Trophoblast cell (in vitro differentiated cells and primary cell): ENCODE measurements around the gene RECQL5.

Experiments used
- DNase-seq, 2 donors: peaks; one replicate each; pipeline ENCODE4 v3.0.0-alpha.2; 2016
- H2AFZ ChIP-seq: 2 replicates; pipeline ENCODE4 v1.6.1; 2013; ENCODE audit warnings: low read length, moderate library complexity, mild to moderate bottlenecking; ENCODE audit not compliant: insufficient read depth, poor library complexity
- H2AK5ac ChIP-seq: 2 replicates; pipeline ENCODE4 v1.6.1; 2013; ENCODE audit warnings: mild to moderate bottlenecking, low read length
- H2BK120ac ChIP-seq: 2 replicates; pipeline ENCODE4 v1.6.1; 2013; ENCODE audit warnings: low read length, mild to moderate bottlenecking, moderate library complexity; ENCODE audit not compliant: insufficient read depth, poor library complexity
- H2BK12ac ChIP-seq: 2 replicates; pipeline ENCODE4 v1.6.1; 2013; ENCODE audit warnings: mild to moderate bottlenecking, low read length, moderate library complexity
- H2BK5ac ChIP-seq: 2 replicates; pipeline ENCODE4 v1.6.1; 2013; ENCODE audit warnings: low read length, low read depth, moderate library complexity, mild to moderate bottlenecking; ENCODE audit not compliant: poor library complexity
- H3K14ac ChIP-seq: 2 replicates; pipeline ENCODE4 v1.6.1; 2013; ENCODE audit warnings: mild to moderate bottlenecking, low read length
- H3K18ac ChIP-seq: 2 replicates; pipeline ENCODE4 v1.6.1; 2013; ENCODE audit warnings: mild to moderate bottlenecking, low read length
- H3K23ac ChIP-seq: 2 replicates; pipeline ENCODE4 v1.6.1; 2013; ENCODE audit warnings: low read length
- H3K27ac ChIP-seq: 2 replicates; pipeline ENCODE4 v1.5.1; 2013; ENCODE audit warnings: low read depth, mild to moderate bottlenecking, inconsistent platforms, low read length, moderate library complexity
- H3K27me3 ChIP-seq: 2 replicates; pipeline ENCODE4 v1.6.1; 2013; ENCODE audit warnings: inconsistent platforms, mild to moderate bottlenecking, low read length, moderate library complexity; ENCODE audit not compliant: insufficient read depth
- H3K36me3 ChIP-seq, 2 experiments: 1 replicate in 1 of 2; 2 replicates in 1 of 2; pipeline ENCODE4 v1.6.1; 2013; ENCODE audit warnings: low read length in 2 of 2, mild to moderate bottlenecking in 2 of 2, moderate library complexity in 1 of 2; ENCODE audit not compliant: insufficient read depth in 2 of 2, control insufficient read depth in 1 of 2
- H3K4ac ChIP-seq: 2 replicates; pipeline ENCODE4 v1.6.1; 2013; ENCODE audit warnings: low read depth, mild to moderate bottlenecking, low read length, moderate library complexity
- H3K4me1 ChIP-seq, 2 experiments: 1 replicate in 1 of 2; 2 replicates in 1 of 2; pipeline ENCODE4 v1.6.1; 2013; ENCODE audit warnings: low read length in 2 of 2, mild to moderate bottlenecking in 2 of 2, moderate library complexity in 1 of 2; ENCODE audit not compliant: insufficient read depth in 2 of 2, control insufficient read depth in 1 of 2
- H3K4me2 ChIP-seq: 2 replicates; pipeline ENCODE4 v1.6.1; 2013; ENCODE audit warnings: inconsistent platforms, mild to moderate bottlenecking, low read length, moderate library complexity
- H3K4me3 ChIP-seq: 2 replicates; pipeline ENCODE4 v1.5.1; 2013; ENCODE audit warnings: mild to moderate bottlenecking, low read depth, low read length, inconsistent platforms
- H3K79me1 ChIP-seq: one replicate; pipeline ENCODE4 v1.6.1; 2013; ENCODE audit warnings: low read length
- H3K79me2 ChIP-seq: 2 replicates; pipeline ENCODE4 v1.6.1; 2013; ENCODE audit warnings: low read length, mild to moderate bottlenecking; ENCODE audit not compliant: control insufficient read depth, insufficient read depth, poor library complexity
- H3K9ac ChIP-seq: 2 replicates; pipeline ENCODE4 v1.6.1; 2013; ENCODE audit warnings: mild to moderate bottlenecking, low read length
- H3K9me3 ChIP-seq: 2 replicates; pipeline ENCODE4 v1.6.1; 2013; ENCODE audit warnings: low read depth, mild to moderate bottlenecking, control low read depth, inconsistent platforms, low read length; ENCODE audit not compliant: insufficient read depth
- H4K12ac ChIP-seq: 2 replicates; pipeline ENCODE4 v1.6.1; 2013; ENCODE audit warnings: low read depth, mild to moderate bottlenecking, low read length, moderate library complexity
- H4K8ac ChIP-seq: 2 replicates; pipeline ENCODE4 v1.6.1; 2013; ENCODE audit warnings: low read depth, mild to moderate bottlenecking, low read length, moderate library complexity
- H4K91ac ChIP-seq: one replicate; pipeline ENCODE4 v1.6.1; 2013; ENCODE audit warnings: low read depth, mild to moderate bottlenecking, low read length, moderate library complexity
- WGBS: extraction: QIAGEN DNeasy Blood & Tissue Kit; methylation state at CpG from one replicate; pipeline ENCODE4 v1.1.7; 2013; ENCODE audit warnings: missing lambda C conversion rate; ENCODE audit not compliant: insufficient read length, insufficient coverage; ENCODE audit errors: extremely low coverage; 5-methylcytosine and 5-hydroxymethylcytosine counted together

RECQL5 gene

DNA sequence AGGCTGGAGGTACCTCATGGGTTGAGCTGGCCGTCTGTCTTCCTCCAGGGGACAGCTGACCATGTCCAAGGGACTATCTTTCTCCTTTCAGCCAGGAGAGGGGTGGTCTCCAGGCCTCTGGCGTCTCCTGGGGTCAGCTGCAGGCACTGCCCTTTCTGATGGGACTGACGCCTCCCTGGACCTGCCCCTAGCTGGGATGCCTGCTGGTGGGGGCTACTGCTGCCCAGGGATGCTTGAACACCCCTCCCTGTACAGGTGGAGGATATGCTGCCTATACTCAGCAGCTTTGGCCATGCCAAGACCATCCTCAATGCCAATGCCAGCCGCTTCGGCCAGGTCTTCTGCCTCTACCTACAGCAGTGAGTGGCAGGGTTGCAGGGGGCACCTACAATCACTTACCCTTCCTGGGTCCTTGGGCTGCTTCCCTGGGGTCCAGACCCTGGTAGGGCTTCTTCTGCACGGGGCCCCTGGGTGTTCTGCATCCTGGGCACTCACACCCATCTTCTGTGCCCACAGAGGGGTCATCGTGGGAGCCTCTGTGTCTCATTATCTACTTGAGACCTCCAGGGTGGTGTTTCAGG is 75.1 kb downstream of the RECQL5 start:
- no peaks in the 10 kb centered on the region for H3K27me3 ChIP-seq
- peaks cover 4 to 9% of the 10 kb centered on the region in 2 experiments for H3K4me1 ChIP-seq
- H3K79me1 ChIP-seq, result peaks cover 18% of the 10 kb centered on the region
- no peak overlapping the region for H4K8ac ChIP-seq
- H2BK5ac ChIP-seq, result no peak overlapping the region
- peaks cover 12% of the 10 kb centered on the region for H3K79me2 ChIP-seq
- H3K9me3 ChIP-seq, result no peaks in the 10 kb centered on the region
- no peak for DNase-seq
- no peak overlapping the region for H3K4me3 ChIP-seq
- H4K91ac ChIP-seq, result no peak overlapping the region
- H3K4ac ChIP-seq, result no peak overlapping the region
- H3K18ac ChIP-seq, result no peak overlapping the region
- WGBS, result no CpG with 5 or more reads among the region's 7 CpGs
- no peak overlapping the region for H2BK12ac ChIP-seq
- H3K4me2 ChIP-seq, result no peak overlapping the region
- H3K23ac ChIP-seq, result no peak overlapping the region
- no peak overlapping the region for H3K9ac ChIP-seq
- H3K14ac ChIP-seq, result no peak overlapping the region
- H2AK5ac ChIP-seq, result no peak overlapping the region
- H2BK120ac ChIP-seq, result no peak overlapping the region
- no peak overlapping the region for H3K27ac ChIP-seq
- H3K36me3 ChIP-seq, result no peaks in the 10 kb centered on the region
- no peak overlapping the region for H2AFZ ChIP-seq
- H4K12ac ChIP-seq, result no peak overlapping the region

DNA sequence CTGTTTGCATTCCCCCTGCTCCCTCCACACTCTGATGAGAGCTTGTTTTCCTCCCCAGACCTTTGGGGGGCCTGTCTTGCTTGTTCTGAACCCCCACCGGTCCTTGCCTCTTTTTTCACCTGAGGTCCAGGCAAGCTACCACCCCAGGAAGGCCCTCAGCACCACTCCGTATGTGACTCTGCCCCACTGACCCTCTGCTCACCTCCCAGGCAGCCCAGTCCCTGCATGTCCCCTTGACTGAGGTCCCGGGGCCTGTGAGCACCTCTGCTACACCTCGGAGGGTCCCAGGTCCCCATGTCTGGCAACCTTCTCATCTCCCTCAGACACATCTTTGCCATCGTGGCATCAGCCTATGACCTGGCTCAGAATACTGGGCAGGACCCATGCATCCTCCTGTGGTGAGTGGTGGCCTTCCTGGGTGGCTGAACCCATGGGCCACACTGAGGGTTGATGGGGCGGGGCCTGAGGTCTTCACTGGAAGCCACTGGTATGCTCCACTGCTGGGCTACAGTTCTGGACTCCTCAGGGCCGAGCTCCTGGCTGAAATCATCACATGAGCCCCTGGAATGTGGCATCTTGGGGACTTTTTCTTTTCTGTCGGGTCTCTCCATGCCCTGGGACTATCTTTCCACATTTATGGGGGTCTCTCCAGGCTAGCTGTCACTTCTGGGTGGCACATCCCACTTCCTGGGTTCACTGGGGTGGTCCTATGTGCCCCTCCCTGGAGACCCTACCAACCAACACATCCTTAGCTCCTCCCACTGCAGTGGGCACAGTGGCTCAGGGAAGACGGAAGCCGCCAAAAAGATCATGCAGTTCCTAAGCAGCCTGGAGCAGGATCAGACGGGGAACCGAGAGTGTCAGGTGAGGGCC is 75.9 kb downstream of the RECQL5 start:
- peak in 1 of 2 donors; percentile 14 for DNase-seq
- WGBS, result no CpG with 5 or more reads among the region's 12 CpGs
- no peak overlapping the region for H4K91ac ChIP-seq

DNA sequence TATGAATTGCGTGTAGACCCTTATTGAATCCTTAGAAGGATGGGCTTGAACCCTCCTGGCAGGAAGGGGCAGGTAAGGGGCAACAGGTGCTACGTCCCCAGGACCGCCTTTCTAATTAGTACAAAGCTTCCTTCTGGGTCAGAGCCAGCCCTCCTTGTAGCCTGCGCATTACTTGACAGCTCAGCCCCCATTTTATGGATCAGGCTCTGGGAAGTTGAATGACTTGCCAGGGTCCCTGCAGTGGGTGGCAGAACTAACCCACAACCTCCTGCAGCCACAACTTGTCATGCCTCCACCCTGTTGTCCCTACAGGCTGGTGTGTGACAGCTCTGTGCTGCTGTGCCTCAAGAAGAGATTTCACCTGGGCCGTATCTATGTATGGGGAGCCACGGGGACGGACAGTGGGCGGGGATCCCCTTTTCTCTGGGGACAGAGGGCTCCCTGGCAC is 76.6 kb downstream of the RECQL5 start:
- no peak overlapping the region for H3K23ac ChIP-seq
- no CpG with 5 or more reads among the region's 8 CpGs for WGBS

More for the DNA sequence above, 75.9 kb downstream of the RECQL5 start:
- no peak overlapping the region for H4K12ac ChIP-seq
- no peak overlapping the region for H3K18ac ChIP-seq
- H3K27ac ChIP-seq, result no peak overlapping the region
- peaks cover 18% of the 10 kb centered on the region for H3K79me1 ChIP-seq
- H3K14ac ChIP-seq, result no peak overlapping the region
- H2BK5ac ChIP-seq, result no peak overlapping the region
- peaks cover 4 to 9% of the 10 kb centered on the region in 2 experiments for H3K4me1 ChIP-seq
- no peaks in the 10 kb centered on the region for H3K27me3 ChIP-seq
- H3K4me3 ChIP-seq, result no peak overlapping the region
- H3K79me2 ChIP-seq, result peaks cover 12% of the 10 kb centered on the region
- no peak overlapping the region for H2BK120ac ChIP-seq
- H3K23ac ChIP-seq, result no peak overlapping the region
- H3K9ac ChIP-seq, result no peak overlapping the region
- H3K4me2 ChIP-seq, result no peak overlapping the region
- H3K36me3 ChIP-seq, result no peaks in the 10 kb centered on the region
- H2AFZ ChIP-seq, result no peak overlapping the region
- H3K4ac ChIP-seq, result no peak overlapping the region
- no peak overlapping the region for H2BK12ac ChIP-seq
- no peaks in the 10 kb centered on the region for H3K9me3 ChIP-seq
- no peak overlapping the region for H4K8ac ChIP-seq
- no peak overlapping the region for H2AK5ac ChIP-seq

DNA sequence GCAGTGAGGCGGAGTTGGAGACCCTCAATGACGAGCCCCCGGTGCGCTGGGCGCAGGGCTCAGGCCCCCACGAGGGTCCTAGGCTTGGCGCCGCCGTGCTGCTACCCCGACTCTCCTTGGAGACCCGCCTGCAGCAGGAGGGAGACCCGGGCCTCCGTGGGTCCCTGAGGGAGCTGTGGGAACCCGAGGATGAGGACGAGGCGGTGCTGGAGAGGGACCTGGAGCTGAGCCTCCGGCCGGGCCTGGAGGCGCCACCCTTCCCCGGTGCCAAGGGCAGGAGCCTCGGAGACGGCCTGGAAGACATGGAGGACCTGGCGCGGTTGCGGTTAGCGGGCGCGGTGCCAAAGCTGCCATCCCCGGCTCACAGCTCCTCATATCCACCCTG is 77.0 kb downstream of the RECQL5 start:
- Histone ChIP-seq H2BK5ac (no peak overlapping the region), H3K4me1 (peaks cover 4 to 9% of the 10 kb centered on the region in 2 experiments), H4K12ac (no peak overlapping the region), H3K79me1 (peaks cover 18% of the 10 kb centered on the region), H3K79me2 (peaks cover 12% of the 10 kb centered on the region), H2BK120ac (no peak overlapping the region), H3K4ac (no peak overlapping the region), H2AFZ (no peak overlapping the region), H3K23ac (no peak overlapping the region), H4K91ac (peak overlapping the region; percentile 67), H2AK5ac (peak overlapping the region; percentile 0), H3K14ac (no peak overlapping the region), H3K18ac (no peak overlapping the region), H3K9me3 (no peaks in the 10 kb centered on the region), H3K4me2 (peak overlapping the region; percentile 53), H2BK12ac (no peak overlapping the region), H3K27me3 (no peaks in the 10 kb centered on the region), H3K36me3 (no peaks in the 10 kb centered on the region), H3K4me3 (no peak overlapping the region), H3K9ac (no peak overlapping the region), H3K27ac (no peak overlapping the region), H4K8ac (peak overlapping the region; percentile 3)
- no CpG with 5 or more reads among the region's 29 CpGs for WGBS
- DNase-seq, result no peak

More for the DNA sequence above, 76.6 kb downstream of the RECQL5 start:
- Histone ChIP-seq H2AFZ (no peak overlapping the region), H3K27me3 (no peaks in the 10 kb centered on the region), H3K18ac (no peak overlapping the region), H3K79me2 (peaks cover 12% of the 10 kb centered on the region), H2BK120ac (no peak overlapping the region), H2BK5ac (no peak overlapping the region), H3K4me2 (no peak overlapping the region), H4K12ac (no peak overlapping the region), H2BK12ac (no peak overlapping the region), H3K79me1 (peaks cover 18% of the 10 kb centered on the region), H3K14ac (no peak overlapping the region), H3K36me3 (no peaks in the 10 kb centered on the region), H3K4ac (no peak overlapping the region), H3K9ac (no peak overlapping the region), H4K91ac (no peak overlapping the region), H3K4me3 (no peak overlapping the region), H3K9me3 (no peaks in the 10 kb centered on the region), H4K8ac (no peak overlapping the region), H2AK5ac (no peak overlapping the region), H3K4me1 (peaks cover 4 to 9% of the 10 kb centered on the region in 2 experiments), H3K27ac (no peak overlapping the region)
- no peak for DNase-seq
